Measurements from ENCODE around the gene ARID1A. TPM values are rescaled to one million over a fixed set of nuclear protein-coding genes. Genes with fewer than 3 reads are reported as not detected.

The ARID1A gene
- total RNA-seq, 6 experiments from 2014 or later: 22.2 to 36.4 (median 29.4) TPM

GRCh38 chr1:26822737-26823395, 127.1 kb downstream of the ARID1A start:
- TF ChIP-seq CTCF (IDR thresholded peaks at IDR 0.05) (no peak), POLR2A (IDR thresholded peaks at IDR 0.05) (no peak)
- Histone ChIP-seq H3K9me3 (no peaks in the 10 kb centered on the region), H3K4me3 (no peak overlapping the region), H3K27ac (no peak overlapping the region), H3K36me3 (no peaks in the 10 kb centered on the region), H3K4me1 (peaks cover 0 to 19% (median 4%) of the 10 kb centered on the region in 4 donors), H3K27me3 (no peaks in the 10 kb centered on the region)
- intact Hi-C loops (cut with DNase I): no loop called here
- WGBS (ENCODE audit: insufficient coverage, low coverage, low lambda C conversion rate, missing lambda C conversion rate): 90% methylated on average over 4 of the region's 4 CpGs
- ATAC-seq (no peak), DNase-seq (no peak)

GRCh38 chr1:26824731-26825130, 128.9 kb downstream of the ARID1A start:
- Histone ChIP-seq H3K27me3 (no peaks in the 10 kb centered on the region), H3K9me3 (no peaks in the 10 kb centered on the region), H3K27ac (no peak overlapping the region), H3K4me3 (no peak overlapping the region), H3K36me3 (no peaks in the 10 kb centered on the region), H3K4me1 (peaks cover 0 to 38% (median 14%) of the 10 kb centered on the region in 4 donors)
- 46% methylated on average over 2 of the region's 3 CpGs for WGBS (ENCODE audit: insufficient coverage, low coverage, low lambda C conversion rate, missing lambda C conversion rate)
- intact Hi-C loops (cut with DNase I): no loop called here
- DNase-seq: no peak
- TF ChIP-seq CTCF (IDR thresholded peaks at IDR 0.05) (no peak), POLR2A (IDR thresholded peaks at IDR 0.05) (no peak)
- no peak for ATAC-seq

- Histone ChIP-seq H3K27ac (peak within 1 kb of the TSS; percentile 63 to 80 (median 76)), H3K4me1 (peaks cover 0 to 53% (median 22%) of the 10 kb centered on the region in 4 donors), H3K27me3 (no peaks in the 10 kb centered on the region), H3K9me3 (no peaks in the 10 kb centered on the region), H3K36me3 (no peaks in the 10 kb centered on the region), H3K4me3 (peak within 1 kb of the TSS; percentile 54 to 66 (median 60))
- ATAC-seq: peak; percentile 81 to 91 (median 85)
- WGBS (ENCODE audit: insufficient coverage, low coverage, low lambda C conversion rate, missing lambda C conversion rate): no CpG with 5 or more reads among the region's 107 CpGs
- TF ChIP-seq POLR2A (IDR thresholded peaks at IDR 0.05) (peak; percentile 52), CTCF (IDR thresholded peaks at IDR 0.05) (peak; percentile 19 to 74 (median 48))
- intact Hi-C loops (cut with DNase I): no loop called here
- DNase-seq: peak; percentile 79 to 81 (median 80)
Observed at GRCh38 chr1:26826261-26827105, 130.7 kb downstream of the ARID1A start, which contains the start of gene ZDHHC18. Gene ZDHHC18 (plus strand): TSS chr1:26826688. CDS start chr1:26826805, 117 bp downstream.

GRCh38 chr1:26827106-26827604, 131.3 kb downstream of the ARID1A start:
- H3K4me3 ChIP-seq: peak overlapping the region; percentile 54 to 66 (median 60)
- DNase-seq (no peak), ATAC-seq (no peak)
- peak overlapping the region; percentile 36 to 80 (median 38) for H3K27ac ChIP-seq
- TF ChIP-seq POLR2A (IDR thresholded peaks at IDR 0.05) (no peak), CTCF (IDR thresholded peaks at IDR 0.05) (no peak)
- no peaks in the 10 kb centered on the region for H3K36me3 ChIP-seq
- no peaks in the 10 kb centered on the region for H3K9me3 ChIP-seq
- peaks cover 0 to 59% (median 25%) of the 10 kb centered on the region in 4 donors for H3K4me1 ChIP-seq
- H3K27me3 ChIP-seq: no peaks in the 10 kb centered on the region
- 6% methylated on average over 6 of the region's 17 CpGs for WGBS (ENCODE audit: insufficient coverage, low coverage, low lambda C conversion rate, missing lambda C conversion rate)
- intact Hi-C loops (cut with DNase I): no loop called here

Data from right lobe of liver (tissue), 6 donors.